ENCODE measurements around the gene APOC4.

Gene APOC4

GRCh38 chr19:44903602-44904425, 38.2 kb upstream of the APOC4 start:
- Histone ChIP-seq H3K79me2 (ENCODE audit: insufficient read depth, low read depth) (no peaks in the 10 kb centered on the region), H4K20me1 (ENCODE audit: insufficient read depth) (no peaks in the 10 kb centered on the region), H3K4me2 (0 out of 2 replicates have a peak overlapping the region, but pooled peaks have one; percentile 14), H3K9ac (no peak overlapping the region), H3K4me3 (IDR thresholded peaks at IDR 0.05; ENCODE audit: insufficient read depth, low read depth, low read length) (no peak overlapping the region), H3K36me3 (ENCODE audit: insufficient read depth) (peaks cover 16% of the 10 kb centered on the region; the same call in 1 of the 2 replicates), H3K4me1 (ENCODE audit: low read depth, poor library complexity, severe bottlenecking) (peaks cover 26% of the 10 kb centered on the region), H2AFZ (ENCODE audit: low read depth) (no peak overlapping the region), H3K27ac (no peak overlapping the region), H3K27me3 (ENCODE audit: insufficient read depth, low read depth) (peaks cover 13% of the 10 kb centered on the region; the same call in 1 of the 2 replicates)
- peak; percentile 96 for TF ChIP-seq CTCF (conservative IDR thresholded peaks at IDR 0.05; ENCODE audit: low read depth, low read length)

- no peak overlapping the region for H3K4me3 ChIP-seq (IDR thresholded peaks at IDR 0.05; ENCODE audit: insufficient read depth, low read depth, low read length)
- no peak overlapping the region for H3K27ac ChIP-seq
- no peaks in the 10 kb centered on the region for H4K20me1 ChIP-seq (ENCODE audit: insufficient read depth)
- peaks cover 13% of the 10 kb centered on the region; the same call in 1 of the 2 replicates for H3K27me3 ChIP-seq (ENCODE audit: insufficient read depth, low read depth)
- no peak for TF ChIP-seq CTCF (conservative IDR thresholded peaks at IDR 0.05; ENCODE audit: low read depth, low read length)
- H3K9ac ChIP-seq: no peak overlapping the region
- H2AFZ ChIP-seq (ENCODE audit: low read depth): no peak overlapping the region
- H3K4me2 ChIP-seq: no peak overlapping the region
- peaks cover 26% of the 10 kb centered on the region for H3K4me1 ChIP-seq (ENCODE audit: low read depth, poor library complexity, severe bottlenecking)
- H3K79me2 ChIP-seq (ENCODE audit: insufficient read depth, low read depth): no peaks in the 10 kb centered on the region
- peaks cover 16% of the 10 kb centered on the region; the same call in 1 of the 2 replicates for H3K36me3 ChIP-seq (ENCODE audit: insufficient read depth)
Observed at GRCh38 chr19:44904426-44904994, 37.5 kb upstream of the APOC4 start.

- TF ChIP-seq CTCF (conservative IDR thresholded peaks at IDR 0.05; ENCODE audit: low read depth, low read length): no peak
- no peak within 1 kb of the TSS for H3K9ac ChIP-seq
- no peak within 1 kb of the TSS; the same call in 1 of the 2 replicates for H2AFZ ChIP-seq (ENCODE audit: low read depth)
- H3K4me2 ChIP-seq: no peak within 1 kb of the TSS; the same call in 1 of the 2 replicates
- no peak within 1 kb of the TSS for H3K4me3 ChIP-seq (IDR thresholded peaks at IDR 0.05; ENCODE audit: insufficient read depth, low read depth, low read length)
- H3K27me3 ChIP-seq (ENCODE audit: insufficient read depth, low read depth): peaks cover 13% of the 10 kb centered on the region; the same call in 1 of the 2 replicates
- H4K20me1 ChIP-seq (ENCODE audit: insufficient read depth): no peaks in the 10 kb centered on the region
- H3K79me2 ChIP-seq (ENCODE audit: insufficient read depth, low read depth): no peaks in the 10 kb centered on the region
- H3K27ac ChIP-seq: no peak within 1 kb of the TSS
- H3K36me3 ChIP-seq (ENCODE audit: insufficient read depth): peaks cover 7% of the 10 kb centered on the region; the same call in 1 of the 2 replicates
- H3K4me1 ChIP-seq (ENCODE audit: low read depth, poor library complexity, severe bottlenecking): peaks cover 26% of the 10 kb centered on the region
Observed at GRCh38 chr19:44905437-44906160, 36.4 kb upstream of the APOC4 start, which contains the start of gene APOE. TSS of gene APOE (plus strand) at chr19:44905796. CDS start at chr19:44906625, 829 bp downstream.

GRCh38 chr19:44907613-44908012, 34.4 kb upstream of the APOC4 start:
- Histone ChIP-seq H3K4me1 (ENCODE audit: low read depth, poor library complexity, severe bottlenecking) (peaks cover 30% of the 10 kb centered on the region), H3K27me3 (ENCODE audit: insufficient read depth, low read depth) (peaks cover 13% of the 10 kb centered on the region; the same call in 1 of the 2 replicates), H3K4me3 (IDR thresholded peaks at IDR 0.05; ENCODE audit: insufficient read depth, low read depth, low read length) (no peak overlapping the region), H2AFZ (ENCODE audit: low read depth) (no peak overlapping the region), H3K9ac (no peak overlapping the region), H3K4me2 (no peak overlapping the region), H4K20me1 (ENCODE audit: insufficient read depth) (no peaks in the 10 kb centered on the region), H3K27ac (no peak overlapping the region), H3K79me2 (ENCODE audit: insufficient read depth, low read depth) (no peaks in the 10 kb centered on the region), H3K36me3 (ENCODE audit: insufficient read depth) (no peaks in the 10 kb centered on the region)
- no peak for TF ChIP-seq CTCF (conservative IDR thresholded peaks at IDR 0.05; ENCODE audit: low read depth, low read length)
